Posterior vena cava (tissue), 2 donors: ENCODE results near the gene POFUT2. TPM values are rescaled to one million over a fixed set of nuclear protein-coding genes. Genes with fewer than 3 reads are reported as not detected.

ENCODE experiments used
- DNase-seq: peaks from one replicate; pipeline ENCODE4 v3.0.0-alpha.2; 2020; ENCODE audit warnings: low spot score
- intact Hi-C, 2 donors: fragments of 100-400 bp; cut with DNase I; formaldehyde crosslinking; loops; one replicate each; pipeline versions ENCODE4 v1.14.1 to v1.14.2; 2022 to 2023
- total RNA-seq, 2 donors: library from RNA; stranded (reverse); fragmentation: NEBNext Ultra II Directional; extraction: Animal tissue kit (Norgen Biotek cat#: 25700); gene quantifications; one replicate each; pipeline ENCODE4 v1.2.1, GENCODE V29; 2021
- donor health status: DM: yes; HTN: yes; CAD: no.
- donor health status: DM: yes; HTN: yes; CAD: no.

Gene POFUT2
- total RNA-seq, 2 donors from 2014 or later = 27.1 to 27.4 TPM

- no peak for DNase-seq
- intact Hi-C loops = loop anchor here in 1 of 2 donors (1.0 kb wide), 1 partner anchor 147 kb away; no protein-coding TSS in a partner anchor
These were observed 3.4 kb upstream of the POFUT2 start for GRCh38 chr21:45290948-45291612.

- intact Hi-C loops = no loop called here
- no peak for DNase-seq
These were observed 2.2 kb upstream of the POFUT2 start for GRCh38 chr21:45289655-45290515.

GRCh38 chr21:45289134-45289533 lies 1.4 kb upstream of the POFUT2 start:
- intact Hi-C loops = no loop called here
- no peak for DNase-seq

GRCh38 chr21:45288441-45288841 lies 746 bp upstream of the POFUT2 start:
- intact Hi-C loops = no loop called here
- DNase-seq = no peak

DNA sequence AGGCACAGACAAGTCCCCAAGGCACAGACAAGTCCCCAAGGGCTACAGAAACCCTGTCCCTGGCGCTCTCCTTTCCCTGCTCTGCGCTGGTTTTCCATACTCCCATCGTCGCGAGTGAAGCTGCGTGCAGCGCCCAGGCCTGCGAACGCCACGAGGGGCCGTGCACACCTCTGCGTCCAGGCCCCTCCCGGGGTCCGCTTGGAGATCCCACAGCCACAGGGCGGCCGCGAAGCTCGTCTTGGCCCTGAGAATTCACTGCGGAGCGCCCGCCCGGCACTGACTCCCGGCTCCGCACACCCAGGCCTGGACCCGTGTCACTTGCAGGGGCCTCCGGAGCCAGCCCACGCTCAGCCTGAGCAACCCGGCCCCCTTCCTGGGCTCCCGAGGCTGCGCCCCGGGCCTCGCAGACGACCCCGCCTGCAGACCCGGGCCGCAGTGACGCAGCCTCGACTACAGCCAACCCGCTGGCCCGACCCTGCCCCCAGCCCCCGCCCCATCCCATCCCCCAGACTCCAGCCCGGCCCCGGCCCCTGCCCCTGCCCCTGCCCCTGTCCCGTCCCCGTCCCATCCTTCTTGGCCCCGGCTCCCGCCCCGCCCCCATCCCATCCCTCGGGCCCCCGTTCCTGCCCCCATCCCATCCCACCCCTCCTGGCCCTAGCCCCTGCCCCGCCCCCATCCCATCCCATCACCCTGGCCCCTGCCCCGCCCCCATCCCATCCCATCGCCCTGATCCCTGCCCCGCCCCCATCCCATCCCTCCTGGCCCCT lies 841 bp downstream of the POFUT2 start:
- peak; percentile 78 for DNase-seq
- intact Hi-C loops = no loop called here

- intact Hi-C loops = no loop called here
- DNase-seq = peak; percentile 59
These were observed 2.3 kb downstream of the POFUT2 start for GRCh38 chr21:45285266-45285931.

GRCh38 chr21:45284456-45284741 lies 3.3 kb downstream of the POFUT2 start:
- intact Hi-C loops = no loop called here

DNA sequence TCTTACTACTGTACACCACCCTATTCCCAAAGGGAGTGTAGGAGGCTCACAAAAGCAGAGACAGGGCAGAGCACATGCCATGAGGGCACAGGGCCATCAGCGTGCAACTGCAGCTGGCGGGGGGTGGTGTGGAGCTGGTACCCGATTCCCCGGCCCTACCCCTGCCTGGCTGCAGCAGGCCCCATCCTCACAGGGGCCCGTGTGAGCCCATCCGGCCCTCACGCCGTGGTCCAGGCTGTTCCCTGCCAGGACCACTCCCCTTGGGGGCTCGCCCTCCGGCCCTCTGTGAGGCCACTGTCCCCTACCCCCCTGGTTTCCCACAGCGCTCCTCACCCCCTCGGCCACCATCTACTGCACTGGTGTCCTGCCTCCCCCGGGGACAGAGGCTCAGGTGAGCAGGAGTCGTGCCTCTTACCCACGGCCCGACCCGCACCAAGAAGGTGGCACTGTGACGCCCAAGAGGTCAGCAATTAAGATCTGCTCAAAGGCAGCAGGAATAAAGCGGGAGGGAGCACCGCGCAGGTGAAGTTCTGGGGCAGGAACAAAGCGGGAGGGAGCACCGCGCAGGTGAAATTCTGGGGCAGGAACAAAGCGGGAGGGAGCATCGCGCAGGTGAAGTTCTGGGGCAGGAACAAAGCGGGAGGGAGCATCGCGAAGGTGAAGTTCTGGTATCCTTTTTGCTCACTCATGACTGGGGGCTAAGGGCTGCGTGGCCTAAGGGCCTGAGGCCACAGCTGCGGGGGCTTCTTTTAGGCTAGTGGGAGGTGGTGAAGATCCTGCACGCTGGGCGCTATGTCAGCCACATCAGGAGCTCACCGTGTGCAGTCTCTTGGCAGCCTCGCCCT lies 3.9 kb downstream of the POFUT2 start:
- DNase-seq = peak; percentile 72
- intact Hi-C loops = no loop called here

More at GRCh38 chr21:45284456-45284741, 3.3 kb downstream of the POFUT2 start:
- no peak for DNase-seq

DNA sequence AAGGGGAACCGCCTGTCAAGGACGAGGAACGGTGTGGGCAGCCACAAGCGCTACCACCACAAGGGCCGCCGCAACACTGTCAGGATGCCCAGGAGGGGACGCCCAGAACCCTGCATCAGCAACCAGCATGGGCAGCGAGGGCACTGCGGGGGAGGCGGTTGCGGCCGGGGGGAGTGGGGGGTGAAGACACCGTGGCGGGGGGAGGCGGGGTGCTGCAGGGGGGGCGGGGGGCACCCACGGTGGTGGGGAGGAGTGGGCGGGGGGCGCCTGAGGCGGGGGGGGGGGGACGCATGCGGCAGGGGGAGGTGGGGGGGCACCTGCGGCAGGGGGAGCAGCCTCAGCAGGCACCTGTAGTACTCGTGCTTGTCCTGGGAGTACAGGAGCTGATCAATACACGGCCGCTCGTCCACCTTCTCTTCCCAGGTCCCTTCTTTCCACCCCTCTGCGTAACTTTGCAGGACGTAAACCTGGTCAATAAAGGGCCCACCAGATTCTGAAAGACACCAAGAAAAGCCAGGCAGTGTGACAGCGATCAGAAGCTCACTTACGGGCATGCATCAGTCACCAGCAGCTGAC lies 4.6 kb downstream of the POFUT2 start:
- DNase-seq = peak; percentile 80
- intact Hi-C loops = no loop called here

DNA sequence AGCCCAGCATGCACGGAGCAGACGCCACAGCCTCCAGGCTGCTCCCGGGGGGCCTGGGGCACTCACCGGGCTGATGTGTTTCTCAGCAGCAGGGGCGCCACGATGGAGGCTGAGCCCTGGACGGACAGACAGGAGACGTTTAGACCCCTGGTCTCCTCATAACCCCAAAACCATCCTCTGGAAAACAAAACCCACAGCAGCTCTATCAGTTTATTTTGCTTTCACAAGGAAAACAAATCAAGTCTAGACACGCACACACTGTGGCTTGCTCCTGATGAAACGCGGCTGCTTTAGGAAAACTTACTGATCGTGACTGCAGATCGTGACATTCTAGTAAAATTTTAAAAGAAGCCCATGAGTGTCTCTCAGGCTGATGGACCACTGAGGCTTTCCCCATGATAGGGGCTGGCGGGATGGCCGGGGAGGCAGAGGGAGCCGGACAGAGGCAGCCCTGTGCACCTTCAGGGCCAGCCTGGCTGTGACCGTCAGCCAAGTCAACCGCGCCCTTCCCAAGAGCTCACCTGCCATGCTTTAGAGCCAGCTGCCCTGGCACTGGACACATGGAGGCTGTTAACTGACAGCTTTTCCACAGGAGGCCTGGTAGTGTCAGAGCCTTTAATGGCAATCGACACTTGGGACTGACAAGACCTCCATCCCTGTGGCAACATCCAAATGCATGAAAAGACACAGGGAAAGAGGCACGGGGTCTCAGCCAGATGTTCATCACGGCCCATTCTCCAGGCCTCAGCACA lies 5.2 kb downstream of the POFUT2 start:
- intact Hi-C loops = no loop called here
- DNase-seq = peak; percentile 59

- DNase-seq = peak; percentile 74
- intact Hi-C loops = no loop called here
These were observed 6.0 kb downstream of the POFUT2 start for GRCh38 chr21:45281411-45282282.

DNA sequence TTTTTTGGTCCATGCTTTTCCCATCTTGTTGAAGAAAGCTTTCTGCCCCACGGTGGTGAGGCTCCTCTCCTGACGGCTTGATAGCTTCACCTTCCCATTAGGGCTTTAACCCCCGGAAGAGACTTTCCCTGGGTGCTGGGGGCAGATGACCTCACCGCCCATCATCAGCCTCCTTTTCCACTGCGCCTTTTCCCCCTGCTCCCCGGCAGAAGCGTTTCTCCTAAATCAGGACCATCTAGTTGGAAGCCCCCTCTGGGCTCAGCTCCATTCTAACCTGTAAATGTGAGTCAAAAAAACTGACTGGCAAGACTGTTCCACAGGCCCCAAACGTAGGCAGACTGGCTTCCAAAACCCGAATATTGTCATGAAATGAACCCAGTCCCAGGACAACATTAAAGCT lies 6.7 kb downstream of the POFUT2 start:
- peak; percentile 45 for DNase-seq
- intact Hi-C loops = no loop called here

- intact Hi-C loops = no loop called here
- DNase-seq = peak; percentile 76
These were observed 7.4 kb downstream of the POFUT2 start for GRCh38 chr21:45280178-45280821.

DNA sequence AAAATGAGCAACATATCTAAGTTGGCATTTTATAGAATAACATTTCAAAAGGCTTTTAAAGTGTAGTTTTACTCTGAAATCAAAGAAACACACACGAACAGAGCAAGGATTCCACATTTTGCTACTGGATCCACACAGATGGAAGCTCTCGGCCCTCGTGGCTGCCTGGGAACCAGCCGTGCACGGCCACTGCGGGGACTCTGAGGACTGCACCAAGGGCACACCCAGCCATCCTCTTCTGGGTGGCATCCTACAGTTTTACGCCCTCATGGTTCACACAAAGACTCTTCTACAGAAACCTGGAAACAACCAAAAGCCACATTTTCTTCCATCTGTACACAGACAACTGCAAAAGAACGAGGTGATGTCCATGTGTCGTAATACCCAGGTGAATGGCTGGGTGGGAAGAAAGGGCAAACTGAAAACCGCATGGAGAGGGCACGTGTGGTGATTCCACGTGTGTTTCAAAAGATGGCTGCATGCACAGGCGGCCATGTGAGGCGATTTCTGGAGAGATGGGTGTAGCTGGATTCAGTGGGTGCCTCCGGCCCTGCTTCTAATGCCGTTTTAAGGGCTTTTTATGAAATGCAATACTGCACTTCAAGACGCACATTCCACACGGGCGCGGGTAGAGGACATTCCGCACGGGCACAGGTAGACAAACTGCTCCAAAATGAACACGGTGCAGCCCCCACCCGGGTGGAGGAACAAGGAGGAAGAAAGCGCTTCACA lies 8.1 kb downstream of the POFUT2 start:
- peak; percentile 65 for DNase-seq
- intact Hi-C loops = loop anchor here in 1 of 2 donors (10.0 kb wide), 1 partner anchor 115 kb away; no protein-coding TSS in a partner anchor

DNA sequence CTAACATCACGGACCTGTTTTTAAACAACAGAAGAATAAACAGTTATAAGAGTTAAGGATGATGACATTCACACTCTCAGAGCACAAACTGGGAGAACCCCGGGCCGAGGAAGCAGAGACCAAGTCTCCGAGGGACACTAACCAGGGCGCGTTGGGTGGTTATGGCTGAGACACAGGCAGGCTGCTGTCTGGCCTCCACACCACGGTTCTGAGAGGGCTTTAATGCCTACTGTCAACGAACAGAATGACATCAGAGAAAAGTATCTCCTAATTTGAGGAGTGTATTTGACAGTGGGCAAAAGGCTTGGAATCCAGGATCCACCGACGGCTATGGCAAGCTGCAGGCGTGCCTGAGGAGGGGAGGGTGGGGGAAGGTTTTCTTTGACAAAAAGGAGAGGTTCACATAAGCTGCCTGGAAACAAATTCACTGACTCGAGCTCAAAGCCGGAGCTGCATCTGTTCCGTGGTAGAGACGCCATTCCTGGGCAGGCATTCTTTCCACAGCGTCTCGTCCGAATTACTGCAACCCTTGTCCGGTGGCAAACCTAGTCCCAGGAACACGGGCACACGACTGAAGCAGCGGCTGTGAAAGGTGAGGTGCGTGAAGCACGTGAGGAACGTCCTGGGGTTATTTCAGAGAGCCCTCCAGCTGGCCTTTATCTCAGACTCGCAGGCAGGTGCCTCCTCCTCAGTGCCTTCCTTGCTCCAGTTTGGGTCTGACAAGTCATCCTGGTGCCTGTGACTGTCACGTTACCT lies 9.4 kb downstream of the POFUT2 start:
- DNase-seq = peak; percentile 56
- intact Hi-C loops = loop anchor here in 1 of 2 donors (10.0 kb wide), 1 partner anchor 114 kb away; no protein-coding TSS in a partner anchor
